Amniotic stem cell (primary cell): ENCODE results near the gene CD27.
"Not testable (repeated sequence)": the region's sequence is repeated elsewhere in the genome, so short reads cannot be mapped to it uniquely, and the experiment has no call there.

ENCODE experiments used
- DNase-seq: peaks from one replicate; lab custom pipeline; 2025; lab: John Stamatoyannopoulos, UW

Gene CD27

DNA sequence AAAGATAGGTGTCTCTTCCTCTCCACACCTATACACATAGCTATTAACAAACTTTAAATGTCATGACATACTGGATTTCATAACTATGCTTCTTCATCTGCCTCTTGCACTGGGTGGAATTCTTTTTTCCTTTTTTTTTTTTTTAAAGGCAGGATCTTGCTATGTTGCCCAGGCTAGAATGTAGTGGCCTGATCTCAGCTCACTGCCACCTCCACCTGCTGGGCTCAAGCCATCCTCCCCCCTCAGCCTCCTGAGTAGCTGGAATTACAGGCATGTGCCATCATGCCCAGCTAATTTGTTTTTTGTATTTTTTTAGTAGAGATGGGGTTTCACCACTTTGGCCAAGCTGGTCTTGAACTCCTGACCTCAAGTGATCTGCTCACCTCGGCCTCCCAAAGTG, 43.5 kb downstream of the CD27 start:
- no peak for DNase-seq

DNA sequence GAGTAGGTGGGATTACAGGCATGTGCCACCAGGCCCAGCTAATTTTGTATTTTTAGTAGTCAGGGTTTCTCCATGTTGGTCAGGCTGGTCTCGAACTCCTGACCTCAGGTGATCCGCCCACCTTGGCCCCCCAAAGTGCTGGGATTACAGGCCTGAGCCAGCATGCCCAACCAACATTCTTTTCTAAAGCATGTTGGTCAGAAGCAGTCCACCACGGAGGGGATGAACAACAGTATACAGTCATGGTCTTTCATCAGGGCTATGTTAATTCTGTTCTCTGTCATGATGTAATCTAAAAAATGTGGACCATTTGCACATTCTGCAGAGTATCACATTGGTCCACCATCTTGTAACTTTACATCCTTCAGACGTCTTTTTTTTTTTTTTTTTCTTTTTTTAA, 44.7 kb downstream of the CD27 start:
- no peak for DNase-seq

DNA sequence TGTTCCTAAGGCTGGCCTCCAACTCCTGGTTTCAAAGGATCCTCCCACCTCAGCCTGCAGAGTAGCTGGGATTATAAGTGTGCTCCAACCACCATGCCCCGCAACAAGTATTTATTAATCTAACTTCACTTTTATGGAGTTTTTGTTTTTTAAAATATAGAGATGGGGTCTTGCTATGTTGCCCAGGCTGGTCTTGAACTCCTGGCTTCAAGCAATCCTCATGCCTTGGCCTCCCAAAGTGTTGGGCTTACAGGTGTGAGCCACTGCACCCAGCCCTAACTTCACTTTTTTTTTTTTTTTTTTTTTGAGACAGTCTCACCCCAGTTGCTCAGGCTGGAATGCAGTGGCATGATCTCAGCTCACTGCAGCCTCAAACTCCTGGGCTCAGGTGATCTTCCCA, 45.9 kb downstream of the CD27 start:
- DNase-seq: not testable (repeated sequence)

DNA sequence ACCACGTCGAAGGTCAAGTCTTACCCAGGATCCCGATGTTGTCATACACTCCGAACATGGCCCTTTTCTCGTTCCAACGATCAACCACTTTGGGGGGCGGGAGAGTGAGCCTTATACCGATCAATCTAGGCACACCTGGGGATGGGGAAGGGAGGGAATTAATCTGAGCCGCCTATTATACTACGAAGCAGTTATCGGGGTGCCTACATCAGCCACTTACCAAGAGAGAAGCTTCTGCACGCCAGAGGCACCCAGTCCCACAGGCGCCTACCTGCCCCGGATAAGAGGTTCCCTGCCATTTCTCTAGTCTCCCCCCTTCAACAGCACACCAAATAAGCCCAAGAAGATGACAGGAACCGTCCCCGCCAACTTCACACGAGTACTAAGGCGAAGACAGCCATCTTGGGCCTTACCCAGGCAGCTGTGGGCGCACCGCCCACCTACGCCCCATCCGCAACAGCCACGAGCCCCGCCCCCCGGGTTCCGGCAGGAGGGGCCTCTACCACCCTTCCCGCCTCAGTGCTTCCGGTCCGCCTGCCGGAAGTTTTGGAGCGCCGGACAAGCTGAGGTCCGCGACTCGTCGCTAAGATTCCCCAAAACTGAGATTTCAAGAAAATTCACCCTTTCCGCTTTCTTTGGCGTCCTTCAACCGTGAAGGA, 48.2 kb downstream of the CD27 start, which contains the start of gene MRPL51:
TSS of gene MRPL51 (minus strand) at position 425 of the 659 bp plus-strand sequence. CDS start at position 299, 126 bp downstream.
- DNase-seq: peak; percentile 96

DNA sequence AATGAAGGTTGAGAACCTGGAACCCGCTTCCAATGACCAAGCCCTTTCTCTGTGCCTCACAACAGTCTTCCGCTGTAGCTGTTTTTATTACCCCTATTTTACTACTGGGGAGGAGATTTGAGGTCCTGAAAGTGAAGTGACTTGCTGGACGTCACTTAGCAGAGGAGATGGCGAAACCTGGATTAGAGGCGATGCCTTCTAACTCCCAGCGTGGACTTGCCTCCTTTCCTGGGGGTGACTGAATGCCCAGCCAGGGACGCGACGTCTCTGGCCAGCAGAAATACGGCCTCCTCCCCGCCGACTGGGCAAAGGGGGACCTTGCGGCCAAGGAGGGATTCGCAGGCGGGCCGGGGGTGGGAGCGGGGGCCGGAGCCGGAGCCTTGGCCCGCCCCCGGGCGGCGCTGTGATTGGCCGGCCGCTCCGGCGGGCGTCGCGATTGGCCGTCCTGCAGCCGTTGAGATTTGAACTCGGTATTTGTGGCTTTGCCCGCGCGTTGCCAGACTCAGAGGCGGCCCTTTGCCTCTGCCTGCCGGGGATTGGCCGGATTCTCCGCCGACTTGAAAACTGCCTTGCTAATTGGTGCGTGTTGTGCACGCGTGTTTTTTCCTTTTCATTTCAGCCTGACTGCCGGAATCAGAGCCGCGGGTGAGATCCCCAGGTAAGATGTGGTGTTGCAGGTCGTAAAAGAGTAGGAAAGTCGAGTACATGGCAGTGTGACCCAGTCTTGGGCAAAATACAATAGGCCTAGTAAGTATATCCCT, 48.9 kb downstream of the CD27 start, which contains the start of gene NCAPD2:
TSS of gene NCAPD2 (plus strand) at position 606 of the 761 bp plus-strand sequence. CDS start 997 bp downstream, outside the sequence.
- peak; percentile 96 for DNase-seq

DNA sequence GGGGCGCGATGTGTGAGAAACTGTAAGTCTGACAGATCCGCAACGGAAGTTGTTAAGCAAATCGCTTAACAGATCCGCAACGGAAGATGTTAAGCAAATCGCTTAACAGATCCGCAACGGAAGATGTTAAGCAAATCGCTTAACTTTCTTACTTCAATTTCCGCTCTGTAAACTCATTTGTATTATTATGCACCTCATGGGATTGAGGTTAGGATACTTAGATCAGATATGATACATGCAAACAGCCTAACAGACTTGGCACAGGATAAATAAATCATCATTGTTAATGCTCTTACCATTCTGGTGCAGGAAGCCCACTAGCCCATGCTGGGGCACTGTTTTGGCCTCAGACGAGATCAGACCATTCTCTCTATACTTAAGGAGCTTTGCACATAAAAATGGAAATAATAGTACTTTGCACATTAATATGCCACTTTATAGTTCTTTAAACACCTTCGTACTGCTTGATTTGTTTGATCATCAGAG, 49.5 kb downstream of the CD27 start:
- no peak for DNase-seq

DNA sequence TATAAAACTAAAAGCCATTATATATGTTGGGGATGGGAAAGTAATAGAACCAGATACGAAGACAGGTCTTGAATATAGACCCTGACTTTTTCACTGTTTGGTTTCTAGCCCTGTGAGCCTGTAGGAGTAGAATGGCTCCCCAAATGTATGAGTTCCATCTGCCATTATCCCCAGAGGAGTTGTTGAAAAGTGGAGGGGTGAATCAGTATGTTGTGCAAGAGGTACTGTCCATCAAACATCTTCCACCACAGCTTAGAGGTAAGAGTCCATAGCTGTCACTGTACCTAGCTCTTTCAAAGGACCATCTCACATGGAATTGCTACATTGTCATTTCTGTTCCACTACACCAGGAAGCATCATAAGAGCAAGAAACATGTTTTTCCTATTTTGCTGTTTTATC, 50.2 kb downstream of the CD27 start:
- DNase-seq: no peak

DNA sequence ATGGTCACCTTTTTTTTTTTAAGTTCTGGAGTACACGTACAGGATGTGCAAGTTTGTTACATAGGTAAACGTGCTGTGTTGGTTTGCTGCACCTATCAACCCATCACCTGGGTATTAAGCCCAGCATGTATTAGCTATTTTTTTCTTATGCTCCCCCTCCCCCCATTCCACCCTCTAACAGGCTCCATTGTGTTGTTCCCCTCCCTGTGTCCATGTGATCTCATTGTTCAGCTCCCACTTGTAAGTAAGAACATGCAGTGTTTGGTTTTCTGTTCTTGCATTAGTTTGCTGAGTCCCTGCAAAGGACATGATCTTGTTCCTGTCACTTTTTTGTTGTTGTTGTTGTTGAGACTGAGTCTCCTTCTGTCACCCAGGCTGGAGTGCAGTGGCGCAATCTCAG, 52.5 kb downstream of the CD27 start:
- not testable (repeated sequence) for DNase-seq

DNA sequence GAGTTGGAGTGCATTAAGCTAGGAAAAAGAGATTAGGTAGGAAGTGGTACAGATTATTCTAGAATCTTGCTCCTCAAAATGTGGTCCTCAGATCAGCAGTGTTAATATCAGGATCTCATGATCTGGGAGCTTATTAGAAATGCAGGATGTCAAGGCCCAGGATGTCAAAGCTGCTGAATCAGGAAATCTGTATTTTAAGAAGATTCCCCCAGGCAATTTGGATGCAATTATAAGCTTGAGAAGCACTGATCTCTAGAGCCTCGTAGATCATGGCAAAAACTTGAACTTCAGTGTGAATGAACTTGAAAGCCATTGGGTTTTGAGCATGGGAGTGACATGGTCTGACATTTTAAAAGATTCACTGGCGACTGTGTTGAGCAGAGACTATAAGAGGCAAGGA, 55.7 kb downstream of the CD27 start:
- no peak for DNase-seq
